IPS DF 6.9 (cell line): ENCODE measurements around the gene NPRL2.

Experiments
- DNase-seq: peaks from one replicate; pipeline ENCODE4 v3.0.0-alpha.2; 2013; ENCODE audit warnings: low read depth, low spot score
- H3K27ac ChIP-seq: one replicate; pipeline ENCODE4 v1.5.1; 2013; ENCODE audit warnings: low read length, control low read depth
- H3K27me3 ChIP-seq: 2 replicates; pipeline ENCODE4 v1.6.1; 2013; ENCODE audit warnings: mild to moderate bottlenecking, low read length; ENCODE audit not compliant: control insufficient read depth, insufficient read depth
- H3K36me3 ChIP-seq: 2 replicates; pipeline ENCODE4 v1.6.1; 2013; ENCODE audit warnings: low read length; ENCODE audit not compliant: control insufficient read depth, insufficient read depth
- H3K4me1 ChIP-seq: 2 replicates; pipeline ENCODE4 v1.6.1; 2013; ENCODE audit warnings: low read length; ENCODE audit not compliant: control insufficient read depth, insufficient read depth
- H3K4me3 ChIP-seq: 2 replicates; pipeline ENCODE4 v1.5.1; 2013; ENCODE audit warnings: mild to moderate bottlenecking, low read length
- H3K9me3 ChIP-seq: 2 replicates; pipeline ENCODE4 v1.6.1; 2013; ENCODE audit warnings: low read length, inconsistent platforms; ENCODE audit not compliant: control insufficient read depth, insufficient read depth
- WGBS: extraction: QIAGEN DNeasy Blood & Tissue Kit; methylation state at CpG from one replicate; pipeline ENCODE4 v1.1.7; 2013; ENCODE audit warnings: mixed read lengths, missing lambda C conversion rate; ENCODE audit not compliant: insufficient read length, insufficient coverage; 5-methylcytosine and 5-hydroxymethylcytosine counted together

NPRL2 gene

GRCh38 chr3:50350527-50351322 lies at the start of gene NPRL2, which contains the start of gene CYB561D2:
Gene NPRL2 (minus strand): TSS chr3:50350775. CDS start chr3:50350652, 123 bp downstream.
Gene CYB561D2 (plus strand): TSS chr3:50350862. CDS start chr3:50351434, 572 bp downstream.
- no peak for DNase-seq
- Histone ChIP-seq H3K4me3 (peak within 1 kb of the TSS; percentile 75), H3K27me3 (no peaks in the 10 kb centered on the region), H3K9me3 (no peaks in the 10 kb centered on the region), H3K4me1 (no peaks in the 10 kb centered on the region), H3K36me3 (peaks cover 11% of the 10 kb centered on the region; the same call in 1 of the 2 replicates), H3K27ac (no peak within 1 kb of the TSS)
- no CpG with 5 or more reads among the region's 64 CpGs for WGBS

GRCh38 chr3:50396502-50396901 lies 45.9 kb upstream of the NPRL2 start:
- no peaks in the 10 kb centered on the region for H3K27me3 ChIP-seq
- no peaks in the 10 kb centered on the region for H3K9me3 ChIP-seq
- no peak overlapping the region for H3K4me3 ChIP-seq
- WGBS, result no CpG with 5 or more reads among the region's 10 CpGs
- no peaks in the 10 kb centered on the region; the same call in 1 of the 2 replicates for H3K36me3 ChIP-seq
- H3K4me1 ChIP-seq, result no peaks in the 10 kb centered on the region
- H3K27ac ChIP-seq, result no peak overlapping the region
- DNase-seq, result no peak

- Histone ChIP-seq H3K4me1 (no peaks in the 10 kb centered on the region; the same call in 1 of the 2 replicates), H3K27me3 (no peaks in the 10 kb centered on the region), H3K4me3 (no peak overlapping the region), H3K36me3 (no peaks in the 10 kb centered on the region; the same call in 1 of the 2 replicates), H3K9me3 (no peaks in the 10 kb centered on the region), H3K27ac (no peak overlapping the region)
- no CpG with 5 or more reads among the region's 10 CpGs for WGBS
- no peak for DNase-seq
Measured at GRCh38 chr3:50395070-50395860, 44.7 kb upstream of the NPRL2 start.

- Histone ChIP-seq H3K27me3 (no peaks in the 10 kb centered on the region), H3K36me3 (no peaks in the 10 kb centered on the region; the same call in 1 of the 2 replicates), H3K4me1 (no peaks in the 10 kb centered on the region; the same call in 1 of the 2 replicates), H3K27ac (no peak overlapping the region), H3K4me3 (no peak overlapping the region), H3K9me3 (no peaks in the 10 kb centered on the region)
- no peak for DNase-seq
- WGBS, result no CpG with 5 or more reads among the region's 5 CpGs
Measured at GRCh38 chr3:50393061-50393460, 42.5 kb upstream of the NPRL2 start.

GRCh38 chr3:50392101-50392715 lies 41.6 kb upstream of the NPRL2 start:
- Histone ChIP-seq H3K27me3 (no peaks in the 10 kb centered on the region), H3K4me3 (no peak overlapping the region), H3K9me3 (no peaks in the 10 kb centered on the region), H3K4me1 (no peaks in the 10 kb centered on the region; the same call in 1 of the 2 replicates), H3K36me3 (no peaks in the 10 kb centered on the region; the same call in 1 of the 2 replicates), H3K27ac (no peak overlapping the region)
- no CpG with 5 or more reads among the region's 5 CpGs for WGBS
- DNase-seq, result no peak

- Histone ChIP-seq H3K36me3 (no peaks in the 10 kb centered on the region; the same call in 1 of the 2 replicates), H3K9me3 (no peaks in the 10 kb centered on the region), H3K4me3 (no peak overlapping the region), H3K4me1 (no peaks in the 10 kb centered on the region; the same call in 1 of the 2 replicates), H3K27me3 (no peaks in the 10 kb centered on the region), H3K27ac (no peak overlapping the region)
- WGBS, result no CpG with 5 or more reads among the region's 12 CpGs
- DNase-seq, result no peak
Measured at GRCh38 chr3:50390508-50391224, 40.1 kb upstream of the NPRL2 start.

GRCh38 chr3:50389414-50389767 lies 38.8 kb upstream of the NPRL2 start:
- Histone ChIP-seq H3K4me3 (no peak overlapping the region), H3K9me3 (no peaks in the 10 kb centered on the region), H3K4me1 (no peaks in the 10 kb centered on the region; the same call in 1 of the 2 replicates), H3K27me3 (no peaks in the 10 kb centered on the region), H3K36me3 (no peaks in the 10 kb centered on the region; the same call in 1 of the 2 replicates), H3K27ac (no peak overlapping the region)
- no peak for DNase-seq
- WGBS, result no CpG with 5 or more reads among the region's 6 CpGs

GRCh38 chr3:50388720-50389413 lies 38.3 kb upstream of the NPRL2 start:
- no peak overlapping the region for H3K27ac ChIP-seq
- no peaks in the 10 kb centered on the region for H3K9me3 ChIP-seq
- no peak for DNase-seq
- no peaks in the 10 kb centered on the region for H3K27me3 ChIP-seq
- no peaks in the 10 kb centered on the region; the same call in 1 of the 2 replicates for H3K4me1 ChIP-seq
- WGBS, result no CpG with 5 or more reads among the region's 22 CpGs
- no peaks in the 10 kb centered on the region; the same call in 1 of the 2 replicates for H3K36me3 ChIP-seq
- no peak overlapping the region for H3K4me3 ChIP-seq

- DNase-seq, result no peak
- WGBS, result no CpG with 5 or more reads among the region's 25 CpGs
- H3K4me3 ChIP-seq, result no peak overlapping the region
- H3K27ac ChIP-seq, result no peak overlapping the region
- no peaks in the 10 kb centered on the region; the same call in 1 of the 2 replicates for H3K36me3 ChIP-seq
- no peaks in the 10 kb centered on the region for H3K27me3 ChIP-seq
- no peaks in the 10 kb centered on the region for H3K9me3 ChIP-seq
- H3K4me1 ChIP-seq, result no peaks in the 10 kb centered on the region; the same call in 1 of the 2 replicates
Measured at GRCh38 chr3:50388016-50388719, 37.6 kb upstream of the NPRL2 start.
